Measurements from ENCODE around the gene BABAM2. TPM values are rescaled to one million over a fixed set of nuclear protein-coding genes. Genes with fewer than 3 reads are reported as not detected.

Gene BABAM2
- total RNA-seq, 4 donors from 2014 or later, result 33.2 to 70.3 (median 38.6) TPM

DNA sequence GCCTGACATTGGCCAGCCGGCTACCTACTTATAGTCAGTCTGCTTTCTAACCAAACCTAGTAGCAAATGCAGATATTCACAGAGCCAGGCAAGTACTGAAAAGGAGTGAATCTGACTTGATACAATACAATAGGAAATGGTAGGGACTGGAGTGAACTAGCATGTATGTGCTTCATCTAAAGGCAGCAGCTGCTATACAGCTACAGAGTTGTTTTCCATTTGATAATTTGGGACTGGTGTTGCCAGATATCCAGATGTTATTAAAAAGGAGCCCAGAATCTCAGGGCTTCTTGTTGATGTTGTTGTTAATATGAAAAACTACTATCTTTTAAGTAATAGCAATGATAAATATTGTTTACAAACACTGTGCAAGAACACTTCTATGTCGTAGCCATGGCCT lies 159.4 kb downstream of the BABAM2 start:
- WGBS, 2 donors, result 96 to 100% methylated on average over 2 of the region's 2 CpGs
- no peak for TF ChIP-seq POLR2A (IDR thresholded peaks at IDR 0.05)
- TF ChIP-seq CTCF (IDR thresholded peaks at IDR 0.05), result no peak
- Histone ChIP-seq H3K9me3 (no peaks in the 10 kb centered on the region), H3K27ac (no peak overlapping the region), H3K4me3 (replicated peaks in 1 of 3) (no peak overlapping the region), H3K4me1 (peaks cover 0 to 5% of the 10 kb centered on the region in 2 donors), H3K27me3 (no peaks in the 10 kb centered on the region), H3K36me3 (no peaks in the 10 kb centered on the region)
- DNase-seq, result no peak
- intact Hi-C loops (cut with DNase I), result no loop called here

- H3K27ac ChIP-seq, result no peak overlapping the region
- intact Hi-C loops (cut with DNase I), result no loop called here
- 79 to 87% methylated on average over 1 of the region's 1 CpG for WGBS, 2 donors
- H3K36me3 ChIP-seq, result no peaks in the 10 kb centered on the region
- no peaks in the 10 kb centered on the region for H3K27me3 ChIP-seq
- no peaks in the 10 kb centered on the region for H3K9me3 ChIP-seq
- DNase-seq, result no peak
- no peak for TF ChIP-seq CTCF (IDR thresholded peaks at IDR 0.05)
- TF ChIP-seq POLR2A (IDR thresholded peaks at IDR 0.05), result no peak
- H3K4me3 ChIP-seq (replicated peaks in 1 of 3), result no peak overlapping the region
- no peaks in the 10 kb centered on the region for H3K4me1 ChIP-seq
Measured at GRCh38 chr2:28052691-28053090, 162.2 kb downstream of the BABAM2 start.

DNA sequence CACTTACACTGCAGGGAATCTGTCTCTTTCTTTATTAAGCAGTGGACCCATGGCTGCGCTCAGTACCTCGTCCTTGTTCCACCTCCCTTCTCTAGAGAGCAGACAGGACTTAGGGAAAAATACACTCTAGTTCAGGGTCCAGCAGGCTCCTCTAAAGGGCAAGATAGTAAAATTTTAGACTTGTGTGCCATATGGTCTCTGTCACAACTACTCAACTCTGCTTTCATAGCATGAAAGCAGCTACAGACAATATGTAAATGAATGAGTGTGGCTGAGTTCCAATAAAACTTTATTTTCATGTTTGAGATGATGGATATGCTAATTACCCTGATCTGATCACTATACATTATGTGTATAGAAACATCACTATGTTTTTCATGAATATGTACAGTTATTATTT lies 163.1 kb downstream of the BABAM2 start:
- H3K4me3 ChIP-seq (replicated peaks in 1 of 3), result no peak overlapping the region

GRCh38 chr2:28054916-28055315 lies 164.4 kb downstream of the BABAM2 start:
- Histone ChIP-seq H3K27me3 (no peaks in the 10 kb centered on the region), H3K4me3 (replicated peaks in 1 of 3) (no peak overlapping the region), H3K27ac (no peak overlapping the region), H3K9me3 (no peaks in the 10 kb centered on the region), H3K4me1 (no peaks in the 10 kb centered on the region), H3K36me3 (no peaks in the 10 kb centered on the region)
- DNase-seq, result no peak
- intact Hi-C loops (cut with DNase I), result no loop called here
- no peak for TF ChIP-seq CTCF (IDR thresholded peaks at IDR 0.05)
- TF ChIP-seq POLR2A (IDR thresholded peaks at IDR 0.05), result no peak
- 95 to 96% methylated on average over 1 of the region's 1 CpG for WGBS, 2 donors

More for the DNA sequence above, 163.1 kb downstream of the BABAM2 start:
- WGBS, 2 donors, result 82 to 91% methylated on average over 2 of the region's 2 CpGs
- Histone ChIP-seq H3K4me1 (no peaks in the 10 kb centered on the region), H3K9me3 (no peaks in the 10 kb centered on the region), H3K27ac (no peak overlapping the region), H3K36me3 (no peaks in the 10 kb centered on the region), H3K27me3 (no peaks in the 10 kb centered on the region)
- DNase-seq, result no peak
- intact Hi-C loops (cut with DNase I), result no loop called here
- no peak for TF ChIP-seq POLR2A (IDR thresholded peaks at IDR 0.05)

DNA sequence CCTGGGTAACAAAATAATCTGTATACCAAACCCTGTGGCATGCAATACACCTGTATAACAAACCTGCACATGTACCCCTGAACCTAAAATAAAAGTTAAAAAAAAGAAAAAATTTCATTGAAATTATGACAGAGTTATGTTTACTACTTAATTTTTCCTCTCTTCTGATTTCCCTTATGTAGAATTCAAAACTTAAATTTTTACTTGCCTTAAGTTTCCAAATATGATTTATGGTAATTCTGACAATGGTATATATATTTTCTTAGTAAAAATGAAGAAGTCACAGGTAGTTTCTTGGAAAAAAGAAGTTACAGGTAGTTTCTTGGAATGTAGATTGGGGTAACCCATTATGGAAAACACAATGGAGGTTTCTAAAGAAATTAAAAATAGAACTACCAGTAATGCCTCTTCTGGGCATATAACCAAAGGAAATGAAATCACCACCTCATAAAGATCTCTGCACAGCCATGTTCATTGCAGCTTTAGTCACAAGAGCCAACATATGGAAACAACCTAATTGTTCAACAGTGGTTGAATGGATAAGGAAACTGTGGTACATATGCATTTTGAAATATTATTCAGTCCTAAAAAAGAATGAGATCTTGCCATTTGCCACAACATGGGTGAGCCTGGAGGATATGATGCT lies 164.9 kb downstream of the BABAM2 start:
- intact Hi-C loops (cut with DNase I), result no loop called here
- no peaks in the 10 kb centered on the region for H3K36me3 ChIP-seq
- no peaks in the 10 kb centered on the region for H3K9me3 ChIP-seq

More for the DNA sequence above, 164.9 kb downstream of the BABAM2 start:
- no peaks in the 10 kb centered on the region for H3K4me1 ChIP-seq
- TF ChIP-seq CTCF (IDR thresholded peaks at IDR 0.05), result no peak
- TF ChIP-seq POLR2A (IDR thresholded peaks at IDR 0.05), result no peak
- no peak overlapping the region for H3K27ac ChIP-seq
- DNase-seq, result no peak
- no peaks in the 10 kb centered on the region for H3K27me3 ChIP-seq
- no peak overlapping the region for H3K4me3 ChIP-seq (replicated peaks in 1 of 3)

All from thyroid gland (tissue), 4 donors.